GM19324 (cell line): ENCODE measurements around the gene PPM1E.
"Not testable (repeated sequence)": the region's sequence is repeated elsewhere in the genome, so short reads cannot be mapped to it uniquely, and the experiment has no call there.

Source experiments
- ATAC-seq: cut with Tn5 transposase; IDR thresholded peaks from one replicate; pipeline ENCODE4 v1.9.1; 2021; ENCODE audit warnings: mild to moderate bottlenecking, moderate library complexity; ENCODE audit not compliant: unreplicated experiment, low FRiP score

Gene PPM1E

GRCh38 chr17:58755577-58756245 lies at the start of gene PPM1E:
PPM1E (plus strand) TSS chr17:58755854.
- ATAC-seq = no peak

GRCh38 chr17:58706351-58707140 lies 49.1 kb upstream of the PPM1E start:
- ATAC-seq = no peak

GRCh38 chr17:58710948-58711552 lies 44.6 kb upstream of the PPM1E start:
- ATAC-seq = no peak

GRCh38 chr17:58722274-58722673 lies 33.4 kb upstream of the PPM1E start:
- ATAC-seq = no peak

GRCh38 chr17:58722696-58723095 lies 33.0 kb upstream of the PPM1E start:
- no peak for ATAC-seq

GRCh38 chr17:58728798-58729197 lies 26.9 kb upstream of the PPM1E start:
- ATAC-seq = no peak

- no peak for ATAC-seq
These were observed 24.7 kb upstream of the PPM1E start for GRCh38 chr17:58730937-58731336.

GRCh38 chr17:58734040-58734439 lies 21.6 kb upstream of the PPM1E start:
- ATAC-seq = no peak

GRCh38 chr17:58734811-58735210 lies 20.8 kb upstream of the PPM1E start:
- no peak for ATAC-seq

- ATAC-seq = no peak
These were observed 14.5 kb upstream of the PPM1E start for GRCh38 chr17:58741121-58741625.

GRCh38 chr17:58747674-58748073 lies 8.0 kb upstream of the PPM1E start:
- ATAC-seq = no peak

GRCh38 chr17:58749627-58750026 lies 6.0 kb upstream of the PPM1E start:
- ATAC-seq = not testable (repeated sequence)

- no peak for ATAC-seq
These were observed 2.6 kb upstream of the PPM1E start for GRCh38 chr17:58753026-58753425.

GRCh38 chr17:58755269-58755576 lies 431 bp upstream of the PPM1E start:
- no peak for ATAC-seq

- ATAC-seq = no peak
These were observed 850 bp downstream of the PPM1E start for GRCh38 chr17:58756246-58757161.

- ATAC-seq = no peak
These were observed 1.5 kb downstream of the PPM1E start for GRCh38 chr17:58757162-58757613.

- ATAC-seq = no peak
These were observed 3.2 kb downstream of the PPM1E start for GRCh38 chr17:58758890-58759289.

- ATAC-seq = no peak
These were observed 3.9 kb downstream of the PPM1E start for GRCh38 chr17:58759522-58759921.

GRCh38 chr17:58760248-58760647 lies 4.6 kb downstream of the PPM1E start:
- ATAC-seq = no peak

GRCh38 chr17:58763263-58763662 lies 7.6 kb downstream of the PPM1E start:
- no peak for ATAC-seq
